Prostate gland (tissue), 2 donors: ENCODE data around the gene GRIK2. TPM values are rescaled to one million over a fixed set of nuclear protein-coding genes. Genes with fewer than 3 reads are reported as not detected.

Experiments used
- DNase-seq: peaks from one replicate; pipeline ENCODE4 v3.0.0-alpha.2; 2019; ENCODE audit warnings: low spot score
- H3K27ac ChIP-seq, 2 donors: fragments of 200-600 bp; sonication (generic); 2 replicates each; pipeline ENCODE4 v1.5.1; 2017 to 2019
- H3K27me3 ChIP-seq: fragments of 200-600 bp; sonication (generic); replicated peaks from 2 replicates; pipeline ENCODE4 v1.5.1; 2019; ENCODE audit not compliant: insufficient read depth
- H3K36me3 ChIP-seq, 2 donors: fragments of 200-600 bp; sonication (generic); 1 replicate in 1 of 2; 2 replicates in 1 of 2; pipeline versions ENCODE4 v1.5.1 to v1.8.1; 2017 to 2019
- H3K4me1 ChIP-seq: fragments of 200-600 bp; sonication (generic); replicated peaks from 2 replicates; pipeline ENCODE4 v1.5.1; 2019
- H3K4me3 ChIP-seq, 2 donors: fragments of 200-600 bp; sonication (generic); 2 replicates each; pipeline ENCODE4 v1.5.1; 2017 to 2019
- H3K9me3 ChIP-seq: fragments of 200-600 bp; sonication (generic); 2 replicates; pipeline ENCODE4 v1.5.1; 2017
- CTCF ChIP-seq, 4 experiments: fragments of 200-600 bp in 2 of 4; fragments of 450-650 bp in 2 of 4; sonication (generic) in 2 of 4; IDR thresholded peaks; 1 replicate in 3 of 4; 2 replicates in 1 of 4; pipeline ENCODE4 v1.5.1; 2016 to 2019; ENCODE audit warnings: antibody characterized with exemption in 4 of 4, mild to moderate bottlenecking in 2 of 4, moderate library complexity in 2 of 4
- POLR2A ChIP-seq: fragments of 450-650 bp; IDR thresholded peaks from one replicate; pipeline ENCODE4 v1.6.1; 2016; ENCODE audit warnings: antibody characterized with exemption, mild to moderate bottlenecking
- POLR2AphosphoS5 ChIP-seq: sonication (generic); formaldehyde crosslinking; IDR thresholded peaks from one replicate; pipeline ENCODE4 v1.6.1; 2017; ENCODE audit warnings: antibody characterized with exemption
- WGBS: methylation state at CpG from one replicate; pipeline ENCODE4 v1.1.5; 2018; 5-methylcytosine and 5-hydroxymethylcytosine counted together
- intact Hi-C: fragments of 100-400 bp; cut with DNase I; formaldehyde crosslinking; loops from one replicate; pipeline ENCODE4 v1.14.2; 2022
- total RNA-seq, 2 donors: library from RNA; depleted of rRNA; stranded (reverse); fragments of >200 nt; gene quantifications; one replicate each; pipeline ENCODE4 v1.1.0, GENCODE V29; 2016

The GRIK2 gene
- total RNA-seq, 2 donors from 2014 or later = 2.6 to 15.7 TPM

- Histone ChIP-seq H3K4me3 (no peak overlapping the region), H3K27ac (no peak overlapping the region), H3K27me3 (no peaks in the 10 kb centered on the region), H3K36me3 (no peaks in the 10 kb centered on the region), H3K4me1 (no peaks in the 10 kb centered on the region), H3K9me3 (no peaks in the 10 kb centered on the region)
- 77% methylated on average over 2 of the region's 2 CpGs for WGBS
- intact Hi-C loops = no loop called here
- no peak for DNase-seq
- TF ChIP-seq POLR2AphosphoS5 (no peak), CTCF (IDR thresholded peaks at IDR 0.05) (no peak), POLR2A (no peak)
These were observed 165.2 kb downstream of the GRIK2 start for GRCh38 chr6:101558712-101559111.

GRCh38 chr6:101572627-101573026 lies 179.1 kb downstream of the GRIK2 start:
- no peak for TF ChIP-seq CTCF (IDR thresholded peaks at IDR 0.05)
- no peak for TF ChIP-seq POLR2AphosphoS5
- TF ChIP-seq POLR2A = no peak
- 93% methylated on average over 4 of the region's 4 CpGs for WGBS
- no peaks in the 10 kb centered on the region for H3K4me1 ChIP-seq
- H3K4me3 ChIP-seq = no peak overlapping the region
- DNase-seq = no peak
- intact Hi-C loops = no loop called here
- H3K36me3 ChIP-seq = no peaks in the 10 kb centered on the region
- no peaks in the 10 kb centered on the region for H3K27me3 ChIP-seq
- no peaks in the 10 kb centered on the region for H3K9me3 ChIP-seq
- no peak overlapping the region for H3K27ac ChIP-seq

- Histone ChIP-seq H3K9me3 (no peaks in the 10 kb centered on the region), H3K4me1 (no peaks in the 10 kb centered on the region), H3K27me3 (no peaks in the 10 kb centered on the region), H3K27ac (no peak overlapping the region), H3K4me3 (no peak overlapping the region), H3K36me3 (no peaks in the 10 kb centered on the region)
- intact Hi-C loops = no loop called here
- TF ChIP-seq CTCF (IDR thresholded peaks at IDR 0.05) = no peak
- TF ChIP-seq POLR2A = no peak
- no peak for TF ChIP-seq POLR2AphosphoS5
- DNase-seq = no peak
These were observed 183.6 kb downstream of the GRIK2 start for GRCh38 chr6:101577091-101577490.

- Histone ChIP-seq H3K4me3 (no peak overlapping the region), H3K27ac (no peak overlapping the region), H3K9me3 (no peaks in the 10 kb centered on the region), H3K4me1 (no peaks in the 10 kb centered on the region), H3K27me3 (no peaks in the 10 kb centered on the region), H3K36me3 (no peaks in the 10 kb centered on the region)
- DNase-seq = no peak
- intact Hi-C loops = no loop called here
- no peak for TF ChIP-seq CTCF (IDR thresholded peaks at IDR 0.05)
- TF ChIP-seq POLR2A = no peak
- TF ChIP-seq POLR2AphosphoS5 = no peak
- 69% methylated on average over 1 of the region's 1 CpG for WGBS
These were observed 184.8 kb downstream of the GRIK2 start for GRCh38 chr6:101578306-101578705.

- H3K4me3 ChIP-seq = no peak overlapping the region
- no peak for DNase-seq
- H3K4me1 ChIP-seq = no peaks in the 10 kb centered on the region
- no peaks in the 10 kb centered on the region for H3K36me3 ChIP-seq
- H3K9me3 ChIP-seq = no peaks in the 10 kb centered on the region
- no peak overlapping the region for H3K27ac ChIP-seq
- no peaks in the 10 kb centered on the region for H3K27me3 ChIP-seq
- intact Hi-C loops = no loop called here
- TF ChIP-seq POLR2A = no peak
- no peak for TF ChIP-seq CTCF (IDR thresholded peaks at IDR 0.05)
- TF ChIP-seq POLR2AphosphoS5 = no peak
These were observed 189.3 kb downstream of the GRIK2 start for GRCh38 chr6:101582792-101583191.
